ENCODE results near the gene SCN2A.

Gene SCN2A

DNA sequence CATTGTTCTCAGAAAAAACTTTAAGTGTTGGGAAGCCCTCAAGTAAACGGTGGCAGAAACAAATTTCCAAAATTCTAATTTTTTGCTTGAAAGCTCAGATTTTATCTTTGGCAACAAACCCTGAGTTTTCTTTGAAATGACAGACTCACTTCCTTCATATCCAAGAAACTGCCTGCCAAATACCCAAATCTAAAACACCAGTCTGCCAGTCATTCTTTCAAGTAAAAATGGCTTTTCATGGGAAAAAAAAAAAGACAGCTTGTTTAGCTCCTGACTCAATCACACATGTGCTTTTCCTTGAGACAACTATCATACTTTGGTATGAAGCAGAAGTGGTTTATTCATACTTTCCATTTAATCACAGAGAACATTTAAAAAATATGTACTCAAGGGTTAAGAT, 189.7 kb downstream of the SCN2A start:
- H3K79me2 ChIP-seq (ENCODE audit: low read length): no peaks in the 10 kb centered on the region
- no peak overlapping the region for H2AFZ ChIP-seq (ENCODE audit: low read depth, low read length)
- no peak overlapping the region for H3K9ac ChIP-seq (ENCODE audit: low read length)
- no peaks in the 10 kb centered on the region for H4K20me1 ChIP-seq (ENCODE audit: insufficient read depth, low read length)
- H3K4me3 ChIP-seq (ENCODE audit: low read length): no peak overlapping the region
- H3K27me3 ChIP-seq (ENCODE audit: low read depth, low read length): no peaks in the 10 kb centered on the region
- H3K27ac ChIP-seq (ENCODE audit: low read length): no peak overlapping the region
- no peaks in the 10 kb centered on the region for H3K36me3 ChIP-seq (replicated peaks; ENCODE audit: low read depth, low read length)
- TF ChIP-seq EZH2phosphoT487 (IDR thresholded peaks at IDR 0.05; ENCODE audit: low read depth): no peak
- TF ChIP-seq, protein P1, sequence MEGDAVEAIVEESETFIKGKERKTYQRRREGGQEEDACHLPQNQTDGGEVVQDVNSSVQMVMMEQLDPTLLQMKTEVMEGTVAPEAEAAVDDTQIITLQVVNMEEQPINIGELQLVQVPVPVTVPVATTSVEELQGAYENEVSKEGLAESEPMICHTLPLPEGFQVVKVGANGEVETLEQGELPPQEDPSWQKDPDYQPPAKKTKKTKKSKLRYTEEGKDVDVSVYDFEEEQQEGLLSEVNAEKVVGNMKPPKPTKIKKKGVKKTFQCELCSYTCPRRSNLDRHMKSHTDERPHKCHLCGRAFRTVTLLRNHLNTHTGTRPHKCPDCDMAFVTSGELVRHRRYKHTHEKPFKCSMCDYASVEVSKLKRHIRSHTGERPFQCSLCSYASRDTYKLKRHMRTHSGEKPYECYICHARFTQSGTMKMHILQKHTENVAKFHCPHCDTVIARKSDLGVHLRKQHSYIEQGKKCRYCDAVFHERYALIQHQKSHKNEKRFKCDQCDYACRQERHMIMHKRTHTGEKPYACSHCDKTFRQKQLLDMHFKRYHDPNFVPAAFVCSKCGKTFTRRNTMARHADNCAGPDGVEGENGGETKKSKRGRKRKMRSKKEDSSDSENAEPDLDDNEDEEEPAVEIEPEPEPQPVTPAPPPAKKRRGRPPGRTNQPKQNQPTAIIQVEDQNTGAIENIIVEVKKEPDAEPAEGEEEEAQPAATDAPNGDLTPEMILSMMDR (IDR thresholded peaks at IDR 0.05; ENCODE audit: low read depth, low read length): no peak
- no peak overlapping the region for H3K4me2 ChIP-seq (ENCODE audit: low read length)
- no peaks in the 10 kb centered on the region for H3K4me1 ChIP-seq (ENCODE audit: low read length)
- no peaks in the 10 kb centered on the region for H3K9me3 ChIP-seq (ENCODE audit: insufficient read depth, low read length)

DNA sequence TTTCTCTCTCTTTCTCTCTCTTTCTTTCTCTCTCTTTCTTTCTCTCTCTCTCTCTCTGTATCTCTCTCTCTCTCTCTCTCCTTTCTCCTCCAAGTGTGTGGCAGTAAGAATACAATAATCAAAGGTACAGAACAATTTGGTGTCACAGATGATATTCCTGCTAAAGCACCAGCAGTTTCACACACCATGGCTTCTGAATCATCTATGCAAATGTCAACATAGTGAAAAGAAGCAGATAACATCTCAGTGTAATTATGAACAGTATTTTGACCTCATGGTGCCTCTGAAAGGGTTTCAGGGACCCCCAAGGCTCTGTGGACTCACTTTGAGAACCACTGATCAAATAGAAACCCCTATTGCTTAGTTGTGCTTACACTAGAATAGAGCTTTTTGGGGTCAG, 191.8 kb downstream of the SCN2A start:
- H3K36me3 ChIP-seq (replicated peaks; ENCODE audit: low read depth, low read length): no peaks in the 10 kb centered on the region
- H3K79me2 ChIP-seq (ENCODE audit: low read length): no peaks in the 10 kb centered on the region
- H3K27me3 ChIP-seq (ENCODE audit: low read depth, low read length): no peaks in the 10 kb centered on the region
- H3K4me3 ChIP-seq (ENCODE audit: low read length): no peak overlapping the region
- H2AFZ ChIP-seq (ENCODE audit: low read depth, low read length): no peak overlapping the region
- TF ChIP-seq, protein P1 (IDR thresholded peaks at IDR 0.05; ENCODE audit: low read depth, low read length): no peak
- no peak for TF ChIP-seq EZH2phosphoT487 (IDR thresholded peaks at IDR 0.05; ENCODE audit: low read depth)
- H3K9me3 ChIP-seq (ENCODE audit: insufficient read depth, low read length): no peaks in the 10 kb centered on the region
- no peaks in the 10 kb centered on the region for H3K4me1 ChIP-seq (ENCODE audit: low read length)
- H4K20me1 ChIP-seq (ENCODE audit: insufficient read depth, low read length): no peaks in the 10 kb centered on the region
- H3K9ac ChIP-seq (ENCODE audit: low read length): no peak overlapping the region
- no peak overlapping the region for H3K27ac ChIP-seq (ENCODE audit: low read length)
- H3K4me2 ChIP-seq (ENCODE audit: low read length): no peak overlapping the region

DNA sequence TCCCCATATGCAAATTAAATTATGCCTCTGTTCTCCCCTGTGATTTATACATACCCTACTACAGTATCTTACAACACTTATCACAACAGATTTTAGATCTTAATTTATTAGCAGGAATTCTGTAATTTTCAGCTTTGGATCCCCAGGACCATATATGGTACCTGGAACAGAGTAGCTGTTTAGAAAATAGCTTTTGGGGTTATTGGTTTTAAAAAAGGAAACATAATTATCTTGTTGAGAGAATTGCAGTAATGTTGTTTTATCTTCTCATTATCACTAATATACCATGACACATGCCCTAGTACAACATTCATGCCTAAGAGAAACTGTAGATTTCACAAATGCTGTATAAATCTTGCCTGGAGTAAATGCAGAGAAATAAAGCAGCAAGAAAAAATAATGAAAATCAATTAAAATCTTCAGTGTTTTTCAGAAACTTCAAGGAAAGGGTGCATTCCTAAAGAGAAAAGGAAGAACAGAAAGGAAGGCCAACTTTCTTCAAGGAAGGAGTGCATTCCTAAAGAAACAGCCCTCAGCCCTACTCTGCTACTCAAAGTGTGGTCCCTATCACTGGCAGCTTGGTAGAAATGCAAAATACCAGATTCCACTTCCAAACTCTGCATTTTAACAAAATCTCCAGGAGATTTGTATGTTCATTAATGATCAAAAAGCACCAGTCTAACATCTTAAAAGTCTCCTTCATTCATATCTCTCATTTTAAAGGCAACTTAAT, 193.2 kb downstream of the SCN2A start:
- no peaks in the 10 kb centered on the region for H3K36me3 ChIP-seq (replicated peaks; ENCODE audit: low read depth, low read length)
- H4K20me1 ChIP-seq (ENCODE audit: insufficient read depth, low read length): no peaks in the 10 kb centered on the region
- H3K27me3 ChIP-seq (ENCODE audit: low read depth, low read length): no peaks in the 10 kb centered on the region
- H3K4me2 ChIP-seq (ENCODE audit: low read length): no peak overlapping the region
- no peaks in the 10 kb centered on the region for H3K9me3 ChIP-seq (ENCODE audit: insufficient read depth, low read length)
- no peaks in the 10 kb centered on the region for H3K4me1 ChIP-seq (ENCODE audit: low read length)
- TF ChIP-seq EZH2phosphoT487 (IDR thresholded peaks at IDR 0.05; ENCODE audit: low read depth): no peak
- TF ChIP-seq, protein P1 (IDR thresholded peaks at IDR 0.05; ENCODE audit: low read depth, low read length): no peak
- no peak overlapping the region for H2AFZ ChIP-seq (ENCODE audit: low read depth, low read length)
- H3K4me3 ChIP-seq (ENCODE audit: low read length): no peak overlapping the region
- no peaks in the 10 kb centered on the region for H3K79me2 ChIP-seq (ENCODE audit: low read length)
- no peak overlapping the region for H3K27ac ChIP-seq (ENCODE audit: low read length)
- no peak overlapping the region for H3K9ac ChIP-seq (ENCODE audit: low read length)

DNA sequence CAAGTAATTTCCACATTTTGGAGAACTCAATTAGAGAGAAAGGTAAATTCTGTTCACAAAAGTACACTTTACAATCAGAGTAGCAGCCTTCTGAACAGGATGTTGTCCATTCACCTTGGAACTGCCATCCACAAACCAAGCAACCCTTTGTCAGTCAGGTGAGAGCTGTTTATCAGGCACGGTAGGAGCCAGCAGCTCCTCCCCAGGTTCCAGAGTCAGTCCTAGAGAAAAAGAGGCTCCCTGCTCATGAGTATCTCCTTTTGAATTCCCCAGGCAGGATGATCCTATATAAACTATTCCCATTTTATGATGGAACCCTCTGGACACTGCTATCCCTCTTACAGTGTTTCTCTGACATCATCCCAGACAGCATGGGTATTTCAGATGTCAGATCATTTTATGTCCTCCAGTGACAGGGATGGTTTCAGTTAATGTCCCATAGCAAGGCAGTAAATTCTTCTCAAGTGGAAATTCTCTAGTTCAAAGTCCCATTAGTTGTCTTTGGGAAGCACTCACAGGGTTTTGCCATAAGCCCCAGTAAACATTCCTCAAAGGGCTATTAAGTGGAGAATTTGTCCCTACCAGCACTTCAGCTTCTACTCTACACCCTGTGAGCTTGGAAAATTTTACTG, 195.8 kb downstream of the SCN2A start:
- no peak overlapping the region for H3K27ac ChIP-seq (ENCODE audit: low read length)
- no peak overlapping the region for H2AFZ ChIP-seq (ENCODE audit: low read depth, low read length)
- no peaks in the 10 kb centered on the region for H3K27me3 ChIP-seq (ENCODE audit: low read depth, low read length)
- H3K36me3 ChIP-seq (replicated peaks; ENCODE audit: low read depth, low read length): no peaks in the 10 kb centered on the region
- H3K4me3 ChIP-seq (ENCODE audit: low read length): no peak overlapping the region
- no peak overlapping the region for H3K9ac ChIP-seq (ENCODE audit: low read length)
- H3K9me3 ChIP-seq (ENCODE audit: insufficient read depth, low read length): no peaks in the 10 kb centered on the region
- H3K79me2 ChIP-seq (ENCODE audit: low read length): no peaks in the 10 kb centered on the region
- H4K20me1 ChIP-seq (ENCODE audit: insufficient read depth, low read length): no peaks in the 10 kb centered on the region
- TF ChIP-seq, protein P1 (IDR thresholded peaks at IDR 0.05; ENCODE audit: low read depth, low read length): no peak
- TF ChIP-seq EZH2phosphoT487 (IDR thresholded peaks at IDR 0.05; ENCODE audit: low read depth): no peak
- H3K4me1 ChIP-seq (ENCODE audit: low read length): no peaks in the 10 kb centered on the region
- no peak overlapping the region for H3K4me2 ChIP-seq (ENCODE audit: low read length)

All from OCI-LY3 (cell line).